Measurements from ENCODE around the gene MSI2. TPM values are rescaled to one million over a fixed set of nuclear protein-coding genes. Genes with fewer than 3 reads are reported as not detected.

MSI2 gene
- total and polyA plus RNA-seq, 8 donors: 35.0 to 49.5 (median 47.5) TPM

DNA sequence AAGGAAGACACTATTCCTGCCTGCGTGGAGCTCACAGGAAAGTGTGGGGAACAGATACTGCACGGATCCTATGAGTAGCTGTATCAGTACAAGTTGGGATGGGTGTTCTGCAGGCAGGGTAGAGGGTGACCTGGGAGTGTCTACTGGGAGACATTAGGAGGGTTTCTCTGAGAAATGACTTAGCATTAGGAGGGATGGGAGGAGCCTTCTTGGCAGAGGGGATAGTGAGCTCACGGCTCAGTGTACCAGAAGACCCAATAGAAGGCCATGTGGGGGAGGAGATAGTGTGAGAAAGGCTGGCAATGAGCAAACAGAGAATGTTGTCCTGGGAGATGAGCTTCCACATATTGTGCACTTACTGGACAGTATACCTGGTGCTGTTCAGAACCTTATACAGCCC, 109.1 kb downstream of the MSI2 start:
- no peak overlapping the region for H3K27ac ChIP-seq
- intact Hi-C loops (cut with DNase I): no loop called here
- no peak for TF ChIP-seq CTCF (IDR thresholded peaks at IDR 0.05)
- H3K4me3 ChIP-seq: no peak overlapping the region
- no peaks in the 10 kb centered on the region for H3K36me3 ChIP-seq
- H3K4me1 ChIP-seq: peaks cover 5 to 7% of the 10 kb centered on the region in 2 donors
- no peak for DNase-seq
- ATAC-seq: no peak
- H3K27me3 ChIP-seq: no peaks in the 10 kb centered on the region
- no peaks in the 10 kb centered on the region for H3K9me3 ChIP-seq

- no peak for ATAC-seq
- intact Hi-C loops (cut with DNase I): no loop called here
- Histone ChIP-seq H3K9me3 (no peaks in the 10 kb centered on the region), H3K4me3 (no peak overlapping the region), H3K4me1 (peaks cover 5 to 13% of the 10 kb centered on the region in 2 donors), H3K27ac (no peak overlapping the region), H3K36me3 (no peaks in the 10 kb centered on the region), H3K27me3 (no peaks in the 10 kb centered on the region)
- no peak for DNase-seq
- TF ChIP-seq CTCF (IDR thresholded peaks at IDR 0.05): no peak
These were observed 109.8 kb downstream of the MSI2 start for GRCh38 chr17:57366177-57366557.

DNA sequence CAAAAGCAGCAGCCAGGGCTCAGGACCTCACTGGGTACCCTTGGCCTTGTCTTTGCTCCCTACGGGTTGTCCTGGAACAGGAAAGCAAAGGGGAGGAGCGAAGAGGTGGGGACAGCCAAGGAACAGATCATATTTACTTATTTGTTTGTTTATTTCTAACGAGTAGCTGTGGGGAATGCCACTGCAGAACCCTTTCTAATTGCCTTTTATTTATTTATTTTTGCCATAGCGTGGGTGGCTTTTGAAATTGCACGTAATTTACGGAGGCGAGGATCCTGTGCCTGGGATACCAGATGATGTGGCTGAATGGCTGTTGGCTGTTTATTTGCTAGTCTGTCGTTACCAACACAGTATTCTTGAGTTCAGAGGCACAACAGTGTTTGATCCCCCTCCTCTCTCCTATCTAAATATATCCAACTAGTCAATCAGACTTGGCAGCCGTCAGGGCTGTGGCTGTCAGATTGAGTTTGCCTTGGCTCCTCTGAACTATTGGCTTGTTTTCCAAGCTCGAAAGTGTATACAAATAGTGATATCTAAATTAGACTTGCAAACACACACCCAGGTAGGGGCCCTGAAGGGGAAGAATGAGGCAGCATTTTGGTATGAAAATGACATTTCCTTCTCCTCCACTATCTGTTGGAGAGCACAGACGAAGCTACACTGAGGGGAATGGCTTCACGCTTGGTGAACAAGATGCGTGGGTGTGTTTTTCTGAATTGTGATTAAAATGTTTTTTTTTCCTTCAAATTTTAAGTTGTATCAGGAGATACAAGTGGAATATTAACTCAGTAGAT, 110.4 kb downstream of the MSI2 start:
- intact Hi-C loops (cut with DNase I): no loop called here
- no peak overlapping the region for H3K4me3 ChIP-seq
- H3K9me3 ChIP-seq: no peaks in the 10 kb centered on the region
- peak in 1 of 4 donors; percentile 44 for DNase-seq
- H3K27me3 ChIP-seq: no peaks in the 10 kb centered on the region
- no peak for TF ChIP-seq CTCF (IDR thresholded peaks at IDR 0.05)
- peaks cover 5 to 15% of the 10 kb centered on the region in 2 donors for H3K4me1 ChIP-seq
- H3K36me3 ChIP-seq: no peaks in the 10 kb centered on the region
- ATAC-seq: peak; percentile 35
- no peak overlapping the region for H3K27ac ChIP-seq

GRCh38 chr17:57368637-57369336, 112.5 kb downstream of the MSI2 start:
- H3K27me3 ChIP-seq: no peaks in the 10 kb centered on the region
- H3K4me1 ChIP-seq: peaks cover 5 to 15% of the 10 kb centered on the region in 2 donors
- intact Hi-C loops (cut with DNase I): no loop called here
- no peaks in the 10 kb centered on the region for H3K36me3 ChIP-seq
- H3K4me3 ChIP-seq: no peak overlapping the region
- H3K9me3 ChIP-seq: peaks cover 0 to 3% of the 10 kb centered on the region in 2 donors
- no peak for TF ChIP-seq CTCF (IDR thresholded peaks at IDR 0.05)
- ATAC-seq (no peak), DNase-seq (no peak)
- no peak overlapping the region for H3K27ac ChIP-seq

DNA sequence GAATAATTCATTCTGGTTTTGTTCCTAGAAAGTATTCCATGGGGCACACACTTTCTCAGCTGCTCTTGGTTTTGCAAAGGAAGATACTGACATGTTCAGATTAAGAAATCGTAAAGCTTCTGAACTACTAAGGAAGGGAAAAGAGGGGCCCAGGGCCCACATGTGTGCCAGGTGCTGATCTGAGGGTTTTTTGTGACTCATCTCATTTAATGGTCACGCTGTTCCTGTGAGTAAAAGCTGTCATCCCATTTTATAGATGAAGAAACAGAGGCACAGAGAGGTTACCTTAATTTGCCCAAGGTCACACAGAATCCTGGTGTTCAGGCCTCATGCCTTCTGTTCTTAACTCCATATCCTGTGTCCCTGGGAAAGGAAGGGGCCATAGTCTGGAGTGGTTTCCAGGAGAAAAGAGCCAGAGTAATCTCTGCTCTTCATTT, 113.2 kb downstream of the MSI2 start:
- TF ChIP-seq CTCF (IDR thresholded peaks at IDR 0.05): no peak
- Histone ChIP-seq H3K4me1 (peaks cover 5 to 15% of the 10 kb centered on the region in 2 donors), H3K27ac (peak overlapping the region; percentile 30 to 45), H3K27me3 (no peaks in the 10 kb centered on the region), H3K9me3 (peaks cover 0 to 6% of the 10 kb centered on the region in 2 donors), H3K36me3 (no peaks in the 10 kb centered on the region), H3K4me3 (no peak overlapping the region)
- no peak for DNase-seq
- intact Hi-C loops (cut with DNase I): no loop called here
- ATAC-seq: no peak

All from left lung (tissue), 10 donors.